HG02938 (cell line): ENCODE measurements around the gene SYDE2.
"Not testable (repeated sequence)": the region's sequence is repeated elsewhere in the genome, so short reads cannot be mapped to it uniquely, and the experiment has no call there.

Experiments used
- ATAC-seq: cut with Tn5 transposase; IDR thresholded peaks from one replicate; pipeline ENCODE4 v1.9.1; 2021; ENCODE audit warnings: mild to moderate bottlenecking, moderate library complexity; ENCODE audit not compliant: unreplicated experiment

Gene SYDE2

GRCh38 chr1:85214654-85215053, 13.8 kb upstream of the SYDE2 start:
- no peak for ATAC-seq

GRCh38 chr1:85208488-85208887, 7.7 kb upstream of the SYDE2 start:
- no peak for ATAC-seq

- ATAC-seq, result no peak
These were observed 2.9 kb upstream of the SYDE2 start for GRCh38 chr1:85203573-85204171.

GRCh38 chr1:85202864-85203255, 2.0 kb upstream of the SYDE2 start:
- ATAC-seq, result no peak

GRCh38 chr1:85202092-85202863, 1.5 kb upstream of the SYDE2 start:
- peak; percentile 16 for ATAC-seq

GRCh38 chr1:85201340-85202091, 700 bp upstream of the SYDE2 start:
- ATAC-seq, result peak; percentile 41

GRCh38 chr1:85199667-85200462, 951 bp downstream of the SYDE2 start:
- ATAC-seq, result peak; percentile 16

- no peak for ATAC-seq
These were observed 2.0 kb downstream of the SYDE2 start for GRCh38 chr1:85198864-85199263.

GRCh38 chr1:85196358-85196757, 4.5 kb downstream of the SYDE2 start:
- no peak for ATAC-seq

GRCh38 chr1:85195703-85196102, 5.1 kb downstream of the SYDE2 start:
- ATAC-seq, result no peak

- not testable (repeated sequence) for ATAC-seq
These were observed 8.7 kb downstream of the SYDE2 start for GRCh38 chr1:85192129-85192528.

GRCh38 chr1:85189120-85189519, 11.7 kb downstream of the SYDE2 start:
- ATAC-seq, result no peak

GRCh38 chr1:85188530-85188929, 12.3 kb downstream of the SYDE2 start:
- no peak for ATAC-seq

GRCh38 chr1:85187021-85187420, 13.8 kb downstream of the SYDE2 start:
- ATAC-seq, result not testable (repeated sequence)

GRCh38 chr1:85184245-85184644, 16.6 kb downstream of the SYDE2 start:
- no peak for ATAC-seq

- ATAC-seq, result no peak
These were observed 18.1 kb downstream of the SYDE2 start for GRCh38 chr1:85182700-85183099.

GRCh38 chr1:85180869-85181268, 19.9 kb downstream of the SYDE2 start:
- ATAC-seq, result no peak

GRCh38 chr1:85179522-85179921, 21.3 kb downstream of the SYDE2 start:
- no peak for ATAC-seq

- ATAC-seq, result no peak
These were observed 22.4 kb downstream of the SYDE2 start for GRCh38 chr1:85178396-85178795.

- no peak for ATAC-seq
These were observed 26.3 kb downstream of the SYDE2 start for GRCh38 chr1:85174503-85174902.

GRCh38 chr1:85172684-85173337, 28.0 kb downstream of the SYDE2 start:
- ATAC-seq, result no peak
